ENCODE measurements around the gene ACTMAP. TPM values are rescaled to one million over a fixed set of nuclear protein-coding genes. Genes with fewer than 3 reads are reported as not detected.

ACTMAP gene
- total and polyA plus RNA-seq, 9 of the 15 experiments (the other 6 are each of a cell fraction or from before 2014, with no cell fraction given), result 1.7 to 16.6 (median 4.9) TPM

- TF ChIP-seq ZNF592 (IDR thresholded peaks at IDR 0.05) (peak; percentile 56; the same call in 1 of the 2 replicates), ZNF507 (tag; conservative IDR thresholded peaks at IDR 0.05) (no peak), TARDBP (IDR thresholded peaks at IDR 0.05) (peak; percentile 17; the same call in 1 of the 2 replicates), TAF1 (IDR thresholded peaks at IDR 0.05; ENCODE audit: control insufficient read depth, extremely low read depth, insufficient read depth, low read length, severe bottlenecking) (peak; percentile 64), MTA2 (IDR thresholded peaks at IDR 0.05; ENCODE audit: low read depth) (no peak), POLR3G (IDR thresholded peaks at IDR 0.05; ENCODE audit: extremely low read depth, insufficient read length, insufficient replicate concordance) (no peak), ZNF668 (CRISPR knock-in tag; IDR thresholded peaks at IDR 0.05) (no peak), FOXK2 (conservative IDR thresholded peaks at IDR 0.05 in 1 of 2, IDR thresholded peaks at IDR 0.05 in 1 of 2; ENCODE audit: low read depth in 2 of 2) (0 out of 4 replicates have a peak, but pooled peaks have one; percentile 33 to 40), THRB (CRISPR knock-in tag; conservative IDR thresholded peaks at IDR 0.05) (no peak), BRF2 (IDR thresholded peaks at IDR 0.05; ENCODE audit: borderline replicate concordance, insufficient read depth, insufficient read length) (no peak), MEF2D (tag; conservative IDR thresholded peaks at IDR 0.05; ENCODE audit: low read depth) (no peak), MYC (IDR thresholded peaks at IDR 0.05; ENCODE audit: low read depth, low read length) (peak; percentile 93), MYC (CRISPR knock-in tag; IDR thresholded peaks at IDR 0.05; ENCODE audit: borderline replicate concordance, low read depth) (peak; percentile 56), GTF2F1 (IDR thresholded peaks at IDR 0.05; ENCODE audit: low read depth, low read length) (no peak), MAFG (tag; conservative IDR thresholded peaks at IDR 0.05) (no peak), ILK (tag; IDR thresholded peaks at IDR 0.05; ENCODE audit: borderline replicate concordance, low read depth) (no peak), EP400 (IDR thresholded peaks at IDR 0.05) (peak; percentile 71), LCOR (CRISPR knock-in tag; IDR thresholded peaks at IDR 0.05) (no peak), ZNF431 (CRISPR knock-in tag; IDR thresholded peaks at IDR 0.05) (no peak), ZBTB12 (CRISPR knock-in tag; IDR thresholded peaks at IDR 0.05) (no peak), HDAC2 (IDR thresholded peaks at IDR 0.05) (0 out of 2 replicates have a peak, but pooled peaks have one; percentile 72)
Observed at GRCh38 chr19:40750874-40751537, 729 bp upstream of the ACTMAP start, which contains the start of gene SNRPA (continued).

Data from K562 (cell line).